HuH-7.5 (cell line): ENCODE results near the gene DNM3.

Experiments used
- DNase-seq: peaks from one replicate; pipeline ENCODE4 v3.0.0; 2011; ENCODE audit warnings: low spot score

DNM3 gene

GRCh38 chr1:172107316-172107975, 266.1 kb downstream of the DNM3 start:
- DNase-seq: no peak

GRCh38 chr1:172108161-172108893, 267.0 kb downstream of the DNM3 start:
- DNase-seq: no peak

GRCh38 chr1:172109359-172109758, 268.1 kb downstream of the DNM3 start:
- DNase-seq: no peak

- no peak for DNase-seq
These were observed 271.3 kb downstream of the DNM3 start for GRCh38 chr1:172112576-172112975.

- no peak for DNase-seq
These were observed 276.5 kb downstream of the DNM3 start for GRCh38 chr1:172117800-172118199.

GRCh38 chr1:172118618-172119017, 277.3 kb downstream of the DNM3 start:
- no peak for DNase-seq

GRCh38 chr1:172119184-172119583, 277.9 kb downstream of the DNM3 start:
- no peak for DNase-seq

- no peak for DNase-seq
These were observed 279.1 kb downstream of the DNM3 start for GRCh38 chr1:172120381-172120780.

GRCh38 chr1:172121081-172121717, 279.9 kb downstream of the DNM3 start:
- DNase-seq: no peak

GRCh38 chr1:172122381-172122780, 281.1 kb downstream of the DNM3 start:
- DNase-seq: no peak

- no peak for DNase-seq
These were observed 284.0 kb downstream of the DNM3 start for GRCh38 chr1:172125250-172125649.

- no peak for DNase-seq
These were observed 284.6 kb downstream of the DNM3 start for GRCh38 chr1:172125812-172126430.

- no peak for DNase-seq
These were observed 291.5 kb downstream of the DNM3 start for GRCh38 chr1:172132836-172133235.

- no peak for DNase-seq
These were observed 292.9 kb downstream of the DNM3 start for GRCh38 chr1:172134087-172134731.

- no peak for DNase-seq
These were observed 293.9 kb downstream of the DNM3 start for GRCh38 chr1:172135076-172135672.

GRCh38 chr1:172135978-172136610, 294.8 kb downstream of the DNM3 start:
- DNase-seq: no peak

GRCh38 chr1:172136925-172137324, 295.6 kb downstream of the DNM3 start:
- no peak for DNase-seq

GRCh38 chr1:172137703-172138454, 296.6 kb downstream of the DNM3 start:
- no peak for DNase-seq

- DNase-seq: no peak
These were observed 297.3 kb downstream of the DNM3 start for GRCh38 chr1:172138634-172139033.

GRCh38 chr1:172139196-172139595, 297.9 kb downstream of the DNM3 start:
- DNase-seq: no peak

- DNase-seq: no peak
These were observed 298.8 kb downstream of the DNM3 start for GRCh38 chr1:172140072-172140471.
